GM23338 (cell line): Measurements from ENCODE around the gene CACNA1C. TPM values are rescaled to one million over a fixed set of nuclear protein-coding genes. Genes with fewer than 3 reads are reported as not detected.

Experiments
- ATAC-seq: fragments of 200-7000 bp; cut with Tn5 transposase; 3 replicates; pipeline ENCODE4 v1.9.1; 2020
- DNase-seq: peaks from one replicate; pipeline ENCODE4 v3.0.0-alpha.2; 2015; ENCODE audit warnings: low spot score
- H2AFZ ChIP-seq: fragments of 200-600 bp; sonication (generic); 2 replicates; pipeline ENCODE4 v1.8.0; 2016; ENCODE audit warnings: antibody characterized with exemption, mild to moderate bottlenecking, moderate library complexity
- H3F3A ChIP-seq: fragments of 200-600 bp; sonication (generic); replicated peaks from 2 replicates; pipeline ENCODE4 v1.8.0; 2017; ENCODE audit warnings: antibody characterized with exemption, mixed run types, low read depth
- H3K27ac ChIP-seq: fragments of 200-600 bp; sonication (generic); 2 replicates; pipeline ENCODE4 v1.6.1; 2016; ENCODE audit warnings: low read depth
- H3K27me3 ChIP-seq: fragments of 200-600 bp; sonication (generic); 2 replicates; pipeline ENCODE4 v1.8.0; 2016; ENCODE audit warnings: mild to moderate bottlenecking, mixed run types, moderate library complexity; ENCODE audit not compliant: insufficient read depth
- H3K36me3 ChIP-seq: fragments of 200-600 bp; sonication (generic); 2 replicates; pipeline ENCODE4 v1.8.0; 2016; ENCODE audit warnings: mild to moderate bottlenecking; ENCODE audit not compliant: insufficient read depth
- H3K4me1 ChIP-seq: fragments of 200-600 bp; sonication (generic); 2 replicates; pipeline ENCODE4 v1.8.0; 2016; ENCODE audit warnings: mild to moderate bottlenecking, moderate library complexity; ENCODE audit not compliant: insufficient read depth
- H3K4me2 ChIP-seq: fragments of 200-600 bp; sonication (generic); 2 replicates; pipeline ENCODE4 v1.7.1; 2017; ENCODE audit warnings: mixed run types
- H3K4me3 ChIP-seq: fragments of 200-600 bp; sonication (generic); 2 replicates; pipeline ENCODE4 v1.6.1; 2016; ENCODE audit warnings: mixed run types
- H3K79me2 ChIP-seq: fragments of 200-600 bp; sonication (generic); replicated peaks from 2 replicates; pipeline ENCODE4 v1.8.0; 2017; ENCODE audit warnings: mild to moderate bottlenecking; ENCODE audit not compliant: insufficient read depth
- H3K9me2 ChIP-seq: fragments of 200-600 bp; sonication (generic); 2 replicates; pipeline ENCODE4 v1.8.0; 2017; ENCODE audit not compliant: insufficient read depth
- H4K20me1 ChIP-seq: fragments of 200-600 bp; sonication (generic); replicated peaks from 2 replicates; pipeline ENCODE4 v1.8.0; 2017; ENCODE audit warnings: mild to moderate bottlenecking; ENCODE audit not compliant: insufficient read depth
- H3K27ac Mint-ChIP-seq: 2 replicates; pipeline ENCODE4 v1.8.0; 2020; ENCODE audit warnings: inconsistent platforms, mild to moderate bottlenecking, moderate library complexity, mixed read lengths
- H3K27me3 Mint-ChIP-seq: 3 replicates; pipeline ENCODE4 v1.8.0; 2022; ENCODE audit warnings: low read depth, mild to moderate bottlenecking, moderate library complexity, mixed read lengths, inconsistent platforms; ENCODE audit not compliant: insufficient read depth, poor library complexity
- H3K36me3 Mint-ChIP-seq: 3 replicates; pipeline ENCODE4 v1.8.0; 2021; ENCODE audit warnings: low read depth, mild to moderate bottlenecking, inconsistent platforms, moderate library complexity, mixed read lengths
- H3K4me1 Mint-ChIP-seq: 3 replicates; pipeline ENCODE4 v1.8.0; 2020; ENCODE audit warnings: mild to moderate bottlenecking, inconsistent platforms, mixed read lengths
- H3K4me3 Mint-ChIP-seq: 3 replicates; pipeline ENCODE4 v1.8.0; 2021; ENCODE audit warnings: moderate library complexity, mild to moderate bottlenecking, inconsistent platforms, mixed read lengths
- H3K9me3 Mint-ChIP-seq: 3 replicates; pipeline ENCODE4 v1.8.0; 2020; ENCODE audit warnings: moderate library complexity, mild to moderate bottlenecking, inconsistent platforms, mixed read lengths
- CREB1 ChIP-seq: fragments of 250-450 bp; sonication (Bioruptor Pico); IDR thresholded peaks from 2 replicates; pipeline ENCODE4 v1.5.0; 2020; ENCODE audit warnings: low read depth, mild to moderate bottlenecking, moderate library complexity
- CTCF ChIP-seq, 2 experiments: fragments of 200-600 bp in 1 of 2; sonication (generic) in 1 of 2; conservative IDR thresholded peaks; 2 replicates each; pipeline versions ENCODE4 v1.5.1 to v1.6.1; 2016 to 2017; ENCODE audit warnings: antibody characterized with exemption in 2 of 2, low read depth in 2 of 2, mild to moderate bottlenecking in 2 of 2, moderate library complexity in 1 of 2
- EZH2 ChIP-seq: fragments of 200-600 bp; sonication (generic); IDR thresholded peaks from one replicate; pipeline ENCODE4 v1.8.0; 2017; ENCODE audit warnings: antibody characterized with exemption, mild to moderate bottlenecking, low read depth; ENCODE audit not compliant: unreplicated experiment
- EZH2phosphoT487 ChIP-seq: fragments of 200-600 bp; sonication (generic); IDR thresholded peaks from one replicate; pipeline ENCODE4 v1.8.1; 2018; ENCODE audit warnings: antibody characterized with exemption; ENCODE audit not compliant: unreplicated experiment
- JUNB ChIP-seq: IDR thresholded peaks from one replicate; pipeline ENCODE4 v1.6.1; 2016; ENCODE audit warnings: antibody characterized with exemption; ENCODE audit not compliant: unreplicated experiment
- POLR2AphosphoS5 ChIP-seq: IDR thresholded peaks from 2 replicates; pipeline ENCODE4 v1.6.1; 2016; ENCODE audit warnings: antibody characterized with exemption, low read depth
- ZNF331 ChIP-seq: fragments of 250-450 bp; sonication (Bioruptor Pico); IDR thresholded peaks from 2 replicates; pipeline ENCODE4 v1.5.0; 2020; ENCODE audit warnings: low read depth, mild to moderate bottlenecking, moderate library complexity
- polyA plus RNA-seq: library from polyadenylated mRNA; unstranded; fragments of >200 nt; fragmentation: Nextera tagmentation; extraction: Ambion mirVana; gene quantifications from 2 replicates; pipeline ENCODE4 v1.2.1, GENCODE V29; 2016
- total RNA-seq: library from RNA; depleted of rRNA; stranded (reverse); fragments of >200 nt; shearing (Covaris generic); gene quantifications from 2 replicates; pipeline ENCODE4 v1.2.3, GENCODE V29; 2014
- TF ChIP-seq, protein P1 (sequence below): IDR thresholded peaks from one replicate; pipeline ENCODE4 v1.6.1; 2018; ENCODE audit warnings: antibody characterized with exemption; ENCODE audit not compliant: unreplicated experiment

Gene CACNA1C
- total and polyA plus RNA-seq, 2 experiments from 2014 or later = 0.78 to 2.1 TPM

DNA sequence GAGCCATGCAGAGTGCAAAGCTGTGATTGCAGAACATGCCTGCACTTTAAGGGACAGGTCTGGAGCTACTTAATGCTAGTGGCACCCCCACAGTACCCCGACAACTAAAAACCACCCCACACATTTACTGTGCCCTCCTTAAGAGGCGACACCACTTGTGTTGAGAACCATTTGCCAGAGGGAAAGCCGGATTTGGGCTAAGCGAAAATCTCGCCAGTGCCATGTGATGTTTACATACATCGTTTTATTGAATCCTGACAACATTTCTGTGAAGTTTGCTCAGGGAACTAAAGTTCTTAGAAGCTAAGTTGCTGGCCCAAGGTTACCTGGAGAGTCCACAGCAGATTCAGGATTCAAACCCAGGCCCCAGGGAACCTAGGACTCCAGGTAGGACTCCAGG is 623.0 kb downstream of the CACNA1C start (continued):
- TF ChIP-seq, protein P1, sequence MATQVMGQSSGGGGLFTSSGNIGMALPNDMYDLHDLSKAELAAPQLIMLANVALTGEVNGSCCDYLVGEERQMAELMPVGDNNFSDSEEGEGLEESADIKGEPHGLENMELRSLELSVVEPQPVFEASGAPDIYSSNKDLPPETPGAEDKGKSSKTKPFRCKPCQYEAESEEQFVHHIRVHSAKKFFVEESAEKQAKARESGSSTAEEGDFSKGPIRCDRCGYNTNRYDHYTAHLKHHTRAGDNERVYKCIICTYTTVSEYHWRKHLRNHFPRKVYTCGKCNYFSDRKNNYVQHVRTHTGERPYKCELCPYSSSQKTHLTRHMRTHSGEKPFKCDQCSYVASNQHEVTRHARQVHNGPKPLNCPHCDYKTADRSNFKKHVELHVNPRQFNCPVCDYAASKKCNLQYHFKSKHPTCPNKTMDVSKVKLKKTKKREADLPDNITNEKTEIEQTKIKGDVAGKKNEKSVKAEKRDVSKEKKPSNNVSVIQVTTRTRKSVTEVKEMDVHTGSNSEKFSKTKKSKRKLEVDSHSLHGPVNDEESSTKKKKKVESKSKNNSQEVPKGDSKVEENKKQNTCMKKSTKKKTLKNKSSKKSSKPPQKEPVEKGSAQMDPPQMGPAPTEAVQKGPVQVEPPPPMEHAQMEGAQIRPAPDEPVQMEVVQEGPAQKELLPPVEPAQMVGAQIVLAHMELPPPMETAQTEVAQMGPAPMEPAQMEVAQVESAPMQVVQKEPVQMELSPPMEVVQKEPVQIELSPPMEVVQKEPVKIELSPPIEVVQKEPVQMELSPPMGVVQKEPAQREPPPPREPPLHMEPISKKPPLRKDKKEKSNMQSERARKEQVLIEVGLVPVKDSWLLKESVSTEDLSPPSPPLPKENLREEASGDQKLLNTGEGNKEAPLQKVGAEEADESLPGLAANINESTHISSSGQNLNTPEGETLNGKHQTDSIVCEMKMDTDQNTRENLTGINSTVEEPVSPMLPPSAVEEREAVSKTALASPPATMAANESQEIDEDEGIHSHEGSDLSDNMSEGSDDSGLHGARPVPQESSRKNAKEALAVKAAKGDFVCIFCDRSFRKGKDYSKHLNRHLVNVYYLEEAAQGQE = no peak
- TF ChIP-seq EZH2phosphoT487 (no peak), ZNF331 (CRISPR knock-in tag) (no peak), JUNB (no peak)

GRCh38 chr12:2677142-2677880 is 624.5 kb downstream of the CACNA1C start:
- Histone ChIP-seq H3K4me2 (no peak overlapping the region), H2AFZ (no peak overlapping the region), H3K79me2 (no peaks in the 10 kb centered on the region), H4K20me1 (no peaks in the 10 kb centered on the region), H3K9me2 (peaks cover 5% of the 10 kb centered on the region; the same call in 1 of the 2 replicates), H3K27ac (no peak overlapping the region), H3F3A (no peaks in the 10 kb centered on the region), H3K4me3 (no peak overlapping the region), H3K27me3 (no peaks in the 10 kb centered on the region), H3K4me1 (no peaks in the 10 kb centered on the region), H3K36me3 (no peaks in the 10 kb centered on the region)
- Mint-ChIP-seq H3K27ac (no peak overlapping the region), H3K27me3 (peaks cover 6% of the 10 kb centered on the region), H3K4me3 (no peak overlapping the region), H3K9me3 (peaks cover 1% of the 10 kb centered on the region; the same call in 2 of the 3 replicates), H3K36me3 (no peaks in the 10 kb centered on the region; the same call in 1 of the 3 replicates), H3K4me1 (peaks cover 5% of the 10 kb centered on the region; the same call in 1 of the 3 replicates)
- no peak for TF ChIP-seq CTCF (conservative IDR thresholded peaks at IDR 0.05; ENCODE audit: low read depth in 2 of 2)
- DNase-seq (no peak), ATAC-seq (no peak)

DNA sequence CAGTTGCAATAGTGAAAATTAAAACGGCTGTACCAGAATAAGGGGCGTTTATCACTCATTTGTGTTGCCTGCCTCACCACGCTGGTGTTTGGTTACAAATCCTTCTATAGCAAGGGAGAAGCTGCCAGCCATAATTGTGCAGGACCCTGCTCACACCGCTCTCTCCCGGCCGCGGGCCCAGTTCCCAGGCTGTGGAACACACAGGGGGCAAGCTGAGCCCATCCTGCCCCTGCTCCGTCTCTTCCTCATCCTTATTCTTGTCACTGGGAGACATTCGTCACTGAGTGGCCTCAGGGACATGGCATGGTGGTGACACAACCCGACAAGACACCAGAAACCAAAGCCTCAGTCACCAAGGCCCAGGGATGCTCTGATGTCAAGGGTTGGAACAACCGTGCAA is 625.6 kb downstream of the CACNA1C start:
- peaks cover 4% of the 10 kb centered on the region for H3K36me3 Mint-ChIP-seq
- ATAC-seq = no peak
- H3K4me3 Mint-ChIP-seq = no peak overlapping the region
- Histone ChIP-seq H3K4me2 (no peak overlapping the region), H4K20me1 (no peaks in the 10 kb centered on the region), H3K36me3 (no peaks in the 10 kb centered on the region), H3K4me1 (peaks cover 4% of the 10 kb centered on the region), H3K9me2 (peaks cover 5% of the 10 kb centered on the region; the same call in 1 of the 2 replicates), H2AFZ (no peak overlapping the region), H3F3A (no peaks in the 10 kb centered on the region; the same call in 1 of the 2 replicates), H3K27ac (no peak overlapping the region), H3K79me2 (no peaks in the 10 kb centered on the region), H3K4me3 (no peak overlapping the region), H3K27me3 (no peaks in the 10 kb centered on the region)
- peaks cover 15% of the 10 kb centered on the region for H3K27me3 Mint-ChIP-seq
- H3K4me1 Mint-ChIP-seq = peaks cover 8% of the 10 kb centered on the region; the same call in 2 of the 3 replicates
- DNase-seq = no peak
- H3K27ac Mint-ChIP-seq = no peak overlapping the region
- H3K9me3 Mint-ChIP-seq = peaks cover 7% of the 10 kb centered on the region
- TF ChIP-seq CREB1 = no peak
- no peak for TF ChIP-seq POLR2AphosphoS5
- no peak for TF ChIP-seq EZH2phosphoT487
- no peak for TF ChIP-seq ZNF331 (CRISPR knock-in tag)
- TF ChIP-seq CTCF (conservative IDR thresholded peaks at IDR 0.05; ENCODE audit: low read depth in 2 of 2) = no peak
- TF ChIP-seq, protein P1 = no peak
- no peak for TF ChIP-seq EZH2
